Measurements from ENCODE around the gene PCSK1.
"Not testable (repeated sequence)": the region's sequence is repeated elsewhere in the genome, so short reads cannot be mapped to it uniquely, and the experiment has no call there.

Gene PCSK1

GRCh38 chr5:96372726-96373380 is 60.2 kb downstream of the PCSK1 start:
- TF ChIP-seq ARNT (IDR thresholded peaks at IDR 0.05) (no peak), SP1 (IDR thresholded peaks at IDR 0.05) (no peak), HDGF (IDR thresholded peaks at IDR 0.05; ENCODE audit: borderline replicate concordance) (no peak), ELF4 (IDR thresholded peaks at IDR 0.05) (no peak), FOXM1 (IDR thresholded peaks at IDR 0.05; ENCODE audit: borderline replicate concordance) (no peak), FOXA1 (IDR thresholded peaks at IDR 0.05) (no peak), CTBP1 (IDR thresholded peaks at IDR 0.05; ENCODE audit: borderline replicate concordance) (no peak), L3MBTL2 (conservative IDR thresholded peaks at IDR 0.05) (no peak), FOXK2 (IDR thresholded peaks at IDR 0.05) (no peak), SUZ12 (IDR thresholded peaks at IDR 0.05) (no peak), BHLHE40 (IDR thresholded peaks at IDR 0.05; ENCODE audit: borderline replicate concordance) (no peak), LEF1 (IDR thresholded peaks at IDR 0.05; ENCODE audit: borderline replicate concordance) (no peak), NFRKB (IDR thresholded peaks at IDR 0.05) (no peak), TARDBP (IDR thresholded peaks at IDR 0.05) (no peak), PKNOX1 (IDR thresholded peaks at IDR 0.05) (no peak)
- no peak for DNase-seq (ENCODE audit: extremely low spot score)
- CTCF ChIA-PET = no interaction called here
- POLR2A ChIA-PET = no interaction called here

- no peak for TF ChIP-seq PKNOX1 (IDR thresholded peaks at IDR 0.05)
- no peak for TF ChIP-seq L3MBTL2 (conservative IDR thresholded peaks at IDR 0.05)
- no peak for TF ChIP-seq SUZ12 (IDR thresholded peaks at IDR 0.05)
- no peak for TF ChIP-seq BHLHE40 (IDR thresholded peaks at IDR 0.05; ENCODE audit: borderline replicate concordance)
- ChIA-PET CTCF (no interaction called here), POLR2A (no interaction called here)
- no peak for DNase-seq (ENCODE audit: extremely low spot score)
These were observed 62.1 kb downstream of the PCSK1 start for GRCh38 chr5:96370976-96371375.

GRCh38 chr5:96367337-96367736 is 65.7 kb downstream of the PCSK1 start:
- CTCF ChIA-PET = interaction anchor here (0.6 kb wide), 1 partner anchor 32 kb away, joined by 3 read pairs; no protein-coding TSS in a partner anchor
- DNase-seq (ENCODE audit: extremely low spot score); POLR2A ChIA-PET: not testable (repeated sequence)

DNA sequence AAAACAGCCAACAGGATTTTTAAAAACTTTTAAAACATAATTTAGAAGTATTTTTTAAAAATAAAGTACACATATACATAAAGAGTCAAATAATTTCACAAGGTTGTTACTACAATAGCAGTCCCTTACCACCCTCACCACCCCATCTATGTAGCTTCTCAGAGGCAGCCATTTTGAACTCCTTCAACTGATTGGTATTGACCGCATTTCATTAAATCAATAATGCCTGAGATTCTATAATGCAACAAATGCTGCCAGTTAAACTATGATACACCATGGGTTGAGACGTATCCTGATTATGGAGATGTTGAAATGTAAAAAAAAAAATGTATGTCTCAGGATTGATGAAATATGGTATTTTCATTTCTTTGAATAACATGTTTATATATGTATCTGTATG is 78.8 kb downstream of the PCSK1 start:
- ChIA-PET POLR2A (no interaction called here), CTCF (no interaction called here)
- no peak for DNase-seq (ENCODE audit: extremely low spot score)
- TF ChIP-seq PKNOX1 (IDR thresholded peaks at IDR 0.05) (no peak), BHLHE40 (IDR thresholded peaks at IDR 0.05; ENCODE audit: borderline replicate concordance) (no peak), SP1 (IDR thresholded peaks at IDR 0.05) (no peak), ARNT (IDR thresholded peaks at IDR 0.05) (no peak), ZNF384 (IDR thresholded peaks at IDR 0.05) (no peak), CTBP1 (IDR thresholded peaks at IDR 0.05; ENCODE audit: borderline replicate concordance) (no peak), SUZ12 (IDR thresholded peaks at IDR 0.05) (no peak), FOXK2 (IDR thresholded peaks at IDR 0.05) (no peak), ELF4 (IDR thresholded peaks at IDR 0.05) (no peak), FOXA1 (IDR thresholded peaks at IDR 0.05) (no peak), NFRKB (IDR thresholded peaks at IDR 0.05) (no peak), TARDBP (IDR thresholded peaks at IDR 0.05) (no peak), FOXM1 (IDR thresholded peaks at IDR 0.05; ENCODE audit: borderline replicate concordance) (no peak), L3MBTL2 (conservative IDR thresholded peaks at IDR 0.05) (no peak), LEF1 (IDR thresholded peaks at IDR 0.05; ENCODE audit: borderline replicate concordance) (no peak)

DNA sequence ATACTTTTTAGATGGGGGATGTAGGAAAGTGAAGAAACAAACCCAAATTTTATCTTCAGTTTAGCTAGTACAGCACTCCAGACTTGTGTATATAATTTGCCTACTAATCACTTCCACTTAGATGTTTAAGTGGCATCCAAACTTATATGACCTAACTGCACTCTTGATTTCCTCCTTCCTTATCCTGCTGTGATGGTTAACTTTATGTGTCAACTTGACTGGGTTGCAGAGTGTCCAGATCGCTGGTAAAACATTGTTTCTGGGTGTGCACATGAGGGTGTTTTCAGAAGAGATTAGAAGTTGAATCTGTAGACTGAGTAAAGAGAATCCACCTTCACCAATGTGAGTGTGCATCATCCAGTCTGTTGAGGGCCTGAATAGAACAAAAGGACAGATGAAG is 79.8 kb downstream of the PCSK1 start:
- no peak for DNase-seq (ENCODE audit: extremely low spot score)
- ChIA-PET POLR2A (no interaction called here), CTCF (interaction anchor here (0.6 kb wide), 1 partner anchor 19 kb away, joined by 5 read pairs; no protein-coding TSS in a partner anchor)
- TF ChIP-seq LEF1 (IDR thresholded peaks at IDR 0.05; ENCODE audit: borderline replicate concordance) = no peak

GRCh38 chr5:96350678-96351077 is 82.4 kb downstream of the PCSK1 start:
- ChIA-PET POLR2A (no interaction called here), CTCF (no interaction called here)
- no peak for TF ChIP-seq ZNF384 (IDR thresholded peaks at IDR 0.05)
- TF ChIP-seq ARNT (IDR thresholded peaks at IDR 0.05) = no peak
- no peak for TF ChIP-seq LEF1 (IDR thresholded peaks at IDR 0.05; ENCODE audit: borderline replicate concordance)
- TF ChIP-seq ELF4 (IDR thresholded peaks at IDR 0.05) = no peak
- TF ChIP-seq TARDBP (IDR thresholded peaks at IDR 0.05) = no peak
- TF ChIP-seq NFRKB (IDR thresholded peaks at IDR 0.05) = no peak
- DNase-seq (ENCODE audit: extremely low spot score) = no peak

DNA sequence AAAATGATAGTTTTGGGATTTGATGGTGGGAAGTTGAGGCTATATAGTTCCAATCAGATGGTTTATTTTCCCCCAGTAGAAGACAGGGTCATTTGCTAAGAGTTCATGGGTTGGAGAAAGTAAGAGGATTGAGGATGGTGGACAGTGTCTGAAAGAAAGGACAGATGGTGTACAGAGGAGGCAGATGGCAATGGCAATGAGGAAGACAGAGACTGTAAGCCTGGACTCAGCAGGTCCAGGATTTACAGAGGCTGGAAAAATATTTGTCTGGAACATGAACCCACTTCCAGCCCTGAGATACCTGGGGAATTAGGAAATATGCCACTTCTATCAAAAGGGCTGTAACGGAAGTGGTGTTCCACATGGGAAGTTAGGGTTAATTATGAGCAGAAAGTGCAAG is 84.5 kb downstream of the PCSK1 start:
- POLR2A ChIA-PET = no interaction called here
- TF ChIP-seq LEF1 (IDR thresholded peaks at IDR 0.05; ENCODE audit: borderline replicate concordance) (no peak), ELF4 (IDR thresholded peaks at IDR 0.05) (no peak), NFRKB (IDR thresholded peaks at IDR 0.05) (no peak), TARDBP (IDR thresholded peaks at IDR 0.05) (no peak), SP1 (IDR thresholded peaks at IDR 0.05) (no peak), FOXK2 (IDR thresholded peaks at IDR 0.05) (no peak), CTBP1 (IDR thresholded peaks at IDR 0.05; ENCODE audit: borderline replicate concordance) (no peak), BHLHE40 (IDR thresholded peaks at IDR 0.05; ENCODE audit: borderline replicate concordance) (no peak), L3MBTL2 (conservative IDR thresholded peaks at IDR 0.05) (no peak), HDGF (IDR thresholded peaks at IDR 0.05; ENCODE audit: borderline replicate concordance) (no peak), SUZ12 (IDR thresholded peaks at IDR 0.05) (no peak)
- no peak for DNase-seq (ENCODE audit: extremely low spot score)
- CTCF ChIA-PET = no interaction called here
